Stimulated activated CD8-positive, alpha-beta memory T cell treated with anti-CD3 and anti-CD28 coated beads, Interleukin-4, amount 100 ng/mL, for 4 hours (primary cell): Measurements from ENCODE around the gene PCDHA5.

Experiments used
- DNase-seq, 2 donors: peaks; one replicate each; pipeline ENCODE4 v3.0.0-alpha.2; 2020; ENCODE audit warnings: low read depth in 2 of 2, low spot score in 1 of 2

PCDHA5 gene

GRCh38 chr5:140857987-140858240 is 36.5 kb downstream of the PCDHA5 start:
- DNase-seq: no peak

GRCh38 chr5:140862441-140863295 is 41.3 kb downstream of the PCDHA5 start:
- no peak for DNase-seq

DNA sequence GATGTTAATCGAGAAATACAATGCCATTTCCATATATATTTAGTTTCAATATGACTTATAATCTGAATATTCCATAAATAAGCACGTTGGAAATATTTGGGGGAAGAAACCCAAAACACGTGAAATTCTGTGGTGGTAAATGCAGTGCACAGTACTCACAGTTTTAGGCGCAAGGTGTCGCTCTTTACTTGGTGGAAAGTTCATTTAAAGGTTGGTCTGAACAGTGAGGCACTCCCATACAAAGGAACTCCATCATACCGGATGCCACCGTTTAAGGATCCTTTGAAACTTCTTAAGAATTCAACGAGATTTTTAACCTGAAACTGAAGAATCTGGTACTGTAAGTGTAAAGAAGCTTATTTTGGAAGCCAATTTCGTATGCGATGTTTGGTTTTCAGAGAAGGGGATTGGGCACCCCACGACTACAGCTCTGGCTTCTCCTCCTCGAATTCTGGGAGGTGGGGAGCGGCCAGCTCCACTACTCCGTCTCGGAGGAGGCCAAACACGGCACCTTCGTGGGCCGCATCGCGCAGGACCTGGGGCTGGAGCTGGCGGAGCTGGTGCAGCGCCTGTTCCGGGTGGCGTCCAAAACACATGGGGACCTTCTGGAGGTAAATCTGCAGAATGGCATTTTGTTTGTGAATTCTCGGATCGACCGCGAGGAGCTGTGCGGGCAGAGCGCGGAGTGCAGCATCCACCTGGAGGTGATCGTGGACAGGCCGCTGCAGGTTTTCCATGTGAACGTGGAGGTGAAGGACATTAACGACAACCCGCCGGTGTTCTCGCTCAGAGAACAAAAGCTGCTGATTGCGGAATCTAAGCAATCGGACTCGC is 47.5 kb downstream of the PCDHA5 start, which contains the start of gene PCDHA11:
TSS of gene PCDHA11 (plus strand) at position 237 of the 834 bp plus-strand sequence. CDS start at position 384, 147 bp downstream.
- DNase-seq: no peak

- no peak for DNase-seq
Observed at GRCh38 chr5:140869555-140869886, 48.1 kb downstream of the PCDHA5 start.

- DNase-seq: no peak
Observed at GRCh38 chr5:140870221-140871201, 49.1 kb downstream of the PCDHA5 start.
